SH-SY5Y (cell line): ENCODE measurements around the gene ERAS.

Source experiments
- GATA2 ChIP-seq: IDR thresholded peaks from 2 replicates; pipeline ENCODE4 v1.6.1; 2011; ENCODE audit warnings: mild to moderate bottlenecking, low read depth, low read length
- GATA3 ChIP-seq: IDR thresholded peaks from 2 replicates; pipeline ENCODE4 v1.6.1; 2011; ENCODE audit warnings: low read depth, mild to moderate bottlenecking, low read length, moderate library complexity

DNA sequence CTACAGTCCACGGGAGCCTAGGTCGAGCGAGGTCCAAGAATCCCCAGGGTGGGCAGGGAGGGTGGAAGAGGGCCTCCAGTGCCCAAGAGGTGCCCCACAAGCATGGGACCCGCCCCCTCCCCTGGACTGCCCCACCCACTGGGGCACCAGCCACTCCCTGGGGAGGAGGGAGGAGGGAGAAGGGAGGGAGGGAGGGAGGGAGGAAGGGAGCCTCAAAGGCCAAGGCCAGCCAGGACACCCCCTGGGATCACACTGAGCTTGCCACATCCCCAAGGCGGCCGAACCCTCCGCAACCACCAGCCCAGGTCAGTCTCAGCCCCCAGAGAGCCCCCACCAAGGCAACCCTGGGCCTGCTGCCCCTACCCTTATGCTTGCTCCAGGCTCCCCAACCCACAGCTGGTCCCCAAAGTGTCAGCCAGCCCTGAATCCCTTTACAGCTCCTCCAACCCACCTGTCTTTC is 39.9 kb upstream of the ERAS start, which contains the start of gene GATA1:
- TF ChIP-seq GATA2, result no peak
- no peak for TF ChIP-seq GATA3
